Activated CD4-positive, alpha-beta T cell treated with anti-CD3 and anti-CD28 coated beads for 36 hours (primary cell): Measurements from ENCODE around the gene ASIP. TPM values are rescaled to one million over a fixed set of nuclear protein-coding genes. Genes with fewer than 3 reads are reported as not detected.

ENCODE experiments used
- ATAC-seq: fragments of 200-7000 bp; cut with Tn5 transposase; one replicate; pipeline ENCODE4 v1.10.0; 2021; ENCODE audit warnings: mild to moderate bottlenecking, moderate library complexity
- CTCF ChIA-PET: fragments of 350-600 bp; sonication (Branson Sonifier 250); formaldehyde crosslinking; loops from one replicate; lab custom pipeline; 2021; ENCODE audit warnings: antibody characterized with exemption; lab: Charles Lee
- POLR2A ChIA-PET: fragments of 350-600 bp; sonication (Branson Sonifier 250); formaldehyde crosslinking; loops from one replicate; lab custom pipeline; 2021; ENCODE audit warnings: antibody characterized with exemption, inconsistent platforms; lab: Charles Lee
- DNase-seq: peaks from one replicate; pipeline ENCODE4 v3.0.0-alpha.2; 2020
- H3K27ac Mint-ChIP-seq: one replicate; pipeline ENCODE4 v1.8.0; 2021; ENCODE audit warnings: mixed read lengths
- H3K27me3 Mint-ChIP-seq: one replicate; pipeline ENCODE4 v1.8.0; 2021; ENCODE audit warnings: mixed read lengths
- H3K36me3 Mint-ChIP-seq: one replicate; pipeline ENCODE4 v1.8.0; 2021; ENCODE audit warnings: low read depth, mixed read lengths
- H3K4me1 Mint-ChIP-seq: one replicate; pipeline ENCODE4 v1.8.0; 2021; ENCODE audit warnings: mixed read lengths
- H3K4me3 Mint-ChIP-seq: one replicate; pipeline ENCODE4 v1.8.0; 2021; ENCODE audit warnings: mild to moderate bottlenecking, moderate library complexity, mixed read lengths
- H3K9me3 Mint-ChIP-seq: one replicate; pipeline ENCODE4 v1.8.0; 2021; ENCODE audit warnings: low read depth, mixed read lengths
- intact Hi-C, 2 experiments: fragments of 100-400 bp; cut with DNase I in 1 of 2; cut with micrococcal nuclease in 1 of 2; formaldehyde crosslinking; loops; one replicate each; pipeline versions ENCODE4 v1.14.2 to v1.15.1; 2022 to 2024; cut with DNase I, micrococcal nuclease
- total RNA-seq, 2 experiments: library from RNA; stranded (reverse); gene quantifications; one replicate each; pipeline ENCODE4 v1.2.3, GENCODE V29; 2021

The ASIP gene
- total RNA-seq, 2 experiments from 2014 or later = not detected

GRCh38 chr20:34300256-34300806 lies 59.1 kb downstream of the ASIP start:
- POLR2A ChIA-PET = interaction anchor here (1.1 kb wide), 1 partner anchor 215 kb away, joined by 3 read pairs; no protein-coding TSS in a partner anchor
- intact Hi-C loops = loop anchor here in 1 of 2 experiments (10.0 kb wide), 1 partner anchor 1474 kb away; the partner anchor contains the start of gene PHF20
- no peak for ATAC-seq

GRCh38 chr20:34300809-34301586 lies 59.8 kb downstream of the ASIP start:
- peak overlapping the region; percentile 9 for H3K27ac Mint-ChIP-seq
- no peaks in the 10 kb centered on the region for H3K9me3 Mint-ChIP-seq

More at GRCh38 chr20:34300256-34300806, 59.1 kb downstream of the ASIP start:
- Mint-ChIP-seq H3K27me3 (no peaks in the 10 kb centered on the region), H3K4me3 (no peak overlapping the region), H3K4me1 (peaks cover 18% of the 10 kb centered on the region), H3K36me3 (peaks cover 18% of the 10 kb centered on the region), H3K9me3 (no peaks in the 10 kb centered on the region), H3K27ac (no peak overlapping the region)
- no peak for DNase-seq
- CTCF ChIA-PET = interaction anchor here (0.6 to 1.9 kb wide), 4 partner anchors 13 to 381 kb away, joined by 3 to 8 read pairs (median 5); partner anchors contain the start of genes DYNLRB1 and ITCH

GRCh38 chr20:34301587-34302311 lies 60.5 kb downstream of the ASIP start:
- Mint-ChIP-seq H3K4me3 (peak overlapping the region; percentile 90), H3K9me3 (no peaks in the 10 kb centered on the region), H3K36me3 (peaks cover 12% of the 10 kb centered on the region), H3K27me3 (no peaks in the 10 kb centered on the region), H3K4me1 (peaks cover 18% of the 10 kb centered on the region), H3K27ac (peak overlapping the region; percentile 91)
- no peak for ATAC-seq
- POLR2A ChIA-PET = interaction anchor here (0.8 to 1.9 kb wide), 6 partner anchors 11 to 376 kb away, joined by 3 to 8 read pairs (median 4); partner anchors contain the start of gene ITCH
- intact Hi-C loops = loop anchor here in 1 of 2 experiments (10.0 kb wide), 1 partner anchor 1473 kb away; the partner anchor contains the start of gene PHF20
- CTCF ChIA-PET = interaction anchor here (0.6 to 3.8 kb wide), 8 partner anchors 8 to 1009 kb away, joined by 3 to 33 read pairs (median 4); partner anchors contain the start of gene DYNLRB1
- DNase-seq = peak; percentile 26

More at GRCh38 chr20:34300809-34301586, 59.8 kb downstream of the ASIP start:
- POLR2A ChIA-PET = interaction anchor here (0.8 to 1.9 kb wide), 3 partner anchors 13 to 216 kb away, joined by 3 to 8 read pairs (median 4); no protein-coding TSS in a partner anchor
- H3K4me3 Mint-ChIP-seq = peak overlapping the region; percentile 90
- H3K4me1 Mint-ChIP-seq = peaks cover 18% of the 10 kb centered on the region
- DNase-seq (peak; percentile 10), ATAC-seq (no peak)
- CTCF ChIA-PET = interaction anchor here (0.6 to 3.8 kb wide), 7 partner anchors 8 to 1008 kb away, joined by 3 to 33 read pairs (median 4); partner anchors contain the start of gene DYNLRB1
- H3K27me3 Mint-ChIP-seq = no peaks in the 10 kb centered on the region
- H3K36me3 Mint-ChIP-seq = peaks cover 13% of the 10 kb centered on the region
- intact Hi-C loops = loop anchor here in 1 of 2 experiments (10.0 kb wide), 1 partner anchor 1474 kb away; the partner anchor contains the start of gene PHF20

GRCh38 chr20:34302312-34302722 lies 61.1 kb downstream of the ASIP start:
- POLR2A ChIA-PET = interaction anchor here (1.0 to 1.9 kb wide), 6 partner anchors 10 to 375 kb away, joined by 3 to 8 read pairs (median 4); partner anchors contain the start of gene ITCH
- peak overlapping the region; percentile 91 for H3K27ac Mint-ChIP-seq
- intact Hi-C loops = loop anchor here in 1 of 2 experiments (10.0 kb wide), 1 partner anchor 1472 kb away; the partner anchor contains the start of gene PHF20
- no peaks in the 10 kb centered on the region for H3K9me3 Mint-ChIP-seq
- no peak for ATAC-seq
- no peaks in the 10 kb centered on the region for H3K27me3 Mint-ChIP-seq
- peaks cover 12% of the 10 kb centered on the region for H3K36me3 Mint-ChIP-seq
- H3K4me1 Mint-ChIP-seq = peaks cover 18% of the 10 kb centered on the region
- H3K4me3 Mint-ChIP-seq = peak overlapping the region; percentile 90
- no peak for DNase-seq
- CTCF ChIA-PET = interaction anchor here (1.0 to 3.8 kb wide), 5 partner anchors 10 to 212 kb away, joined by 3 to 33 read pairs (median 5); no protein-coding TSS in a partner anchor

GRCh38 chr20:34302723-34303533 lies 61.7 kb downstream of the ASIP start, which contains the start of gene AHCY:
AHCY (minus strand) TSS chr20:34303355; CDS start chr20:34303270, 85 bp downstream.
- DNase-seq (peak; percentile 97), ATAC-seq (peak; percentile 96)
- Mint-ChIP-seq H3K27ac (peak within 1 kb of the TSS; percentile 91), H3K36me3 (peaks cover 10% of the 10 kb centered on the region), H3K4me1 (peaks cover 18% of the 10 kb centered on the region), H3K9me3 (no peaks in the 10 kb centered on the region), H3K4me3 (peak within 1 kb of the TSS; percentile 90), H3K27me3 (no peaks in the 10 kb centered on the region)
- intact Hi-C loops = loop anchor here (1.0 to 10.0 kb wide), 17 partner anchors 60 to 1472 kb away; partner anchors contain the start of genes ITCH (in 2 of the 2), PIGU (in 2 of the 2), ACSS2 (in 1 of the 2) and CHMP4B (in 1 of the 2)
- CTCF ChIA-PET = interaction anchor here (1.0 to 3.8 kb wide), 5 partner anchors 10 to 220 kb away, joined by 3 to 33 read pairs (median 4); no protein-coding TSS in a partner anchor
- POLR2A ChIA-PET = interaction anchor here (0.5 to 1.9 kb wide), 8 partner anchors 10 to 374 kb away, joined by 3 to 8 read pairs (median 3); partner anchors contain the start of gene ITCH

- ATAC-seq (no peak), DNase-seq (no peak)
- Mint-ChIP-seq H3K27me3 (peaks cover 3% of the 10 kb centered on the region), H3K4me1 (peaks cover 18% of the 10 kb centered on the region), H3K27ac (no peak overlapping the region), H3K36me3 (peaks cover 10% of the 10 kb centered on the region), H3K4me3 (no peak overlapping the region), H3K9me3 (no peaks in the 10 kb centered on the region)
- CTCF ChIA-PET = interaction anchor here (0.7 kb wide), 3 partner anchors 100 to 393 kb away, joined by 3 to 4 read pairs (median 3); no protein-coding TSS in a partner anchor
- intact Hi-C loops = loop anchor here in 1 of 2 experiments (10.0 kb wide), 1 partner anchor 1469 kb away; the partner anchor contains the start of gene PHF20
- POLR2A ChIA-PET = interaction anchor here (0.6 kb wide), 1 partner anchor 406 kb away, joined by 8 read pairs; no protein-coding TSS in a partner anchor
These were observed 64.4 kb downstream of the ASIP start for GRCh38 chr20:34305333-34306230.

GRCh38 chr20:34309691-34310090 lies 68.5 kb downstream of the ASIP start:
- no peak overlapping the region for H3K27ac Mint-ChIP-seq
- DNase-seq = no peak
- ChIA-PET CTCF (interaction anchor here (1.4 kb wide), 1 partner anchor 8 kb away, joined by 4 read pairs; no protein-coding TSS in a partner anchor), POLR2A (no interaction called here)
- peaks cover 7% of the 10 kb centered on the region for H3K4me1 Mint-ChIP-seq
- ATAC-seq = no peak
- H3K4me3 Mint-ChIP-seq = no peak overlapping the region
- intact Hi-C loops = loop anchor here in 1 of 2 experiments (5.0 to 10.0 kb wide), 2 partner anchors 228 to 1465 kb away; partner anchors contain the start of gene PHF20
- no peaks in the 10 kb centered on the region for H3K9me3 Mint-ChIP-seq
- peaks cover 18% of the 10 kb centered on the region for H3K27me3 Mint-ChIP-seq
- H3K36me3 Mint-ChIP-seq = no peaks in the 10 kb centered on the region

- DNase-seq = no peak
- ChIA-PET CTCF (interaction anchor here (3.2 to 4.4 kb wide), 5 partner anchors 8 to 233 kb away, joined by 17 to 82 read pairs (median 33); partner anchors contain the start of genes AHCY and DYNLRB1), POLR2A (interaction anchor here (0.7 kb wide), 1 partner anchor 60 kb away, joined by 3 read pairs; no protein-coding TSS in a partner anchor)
- no peak overlapping the region for H3K27ac Mint-ChIP-seq
- intact Hi-C loops = loop anchor here in 1 of 2 experiments (5.0 kb wide), 1 partner anchor 227 kb away; no protein-coding TSS in a partner anchor
- H3K4me3 Mint-ChIP-seq = no peak overlapping the region
- H3K9me3 Mint-ChIP-seq = no peaks in the 10 kb centered on the region
- H3K36me3 Mint-ChIP-seq = no peaks in the 10 kb centered on the region
- peaks cover 18% of the 10 kb centered on the region for H3K27me3 Mint-ChIP-seq
- ATAC-seq = no peak
- peaks cover 7% of the 10 kb centered on the region for H3K4me1 Mint-ChIP-seq
These were observed 69.4 kb downstream of the ASIP start for GRCh38 chr20:34310481-34311117.
